ENCODE measurements around the gene CDK9. TPM values are rescaled to one million over a fixed set of nuclear protein-coding genes. Genes with fewer than 3 reads are reported as not detected.

CDK9 gene
- total RNA-seq, 4 donors from 2014 or later: 54.4 to 79.6 (median 71.7) TPM

DNA sequence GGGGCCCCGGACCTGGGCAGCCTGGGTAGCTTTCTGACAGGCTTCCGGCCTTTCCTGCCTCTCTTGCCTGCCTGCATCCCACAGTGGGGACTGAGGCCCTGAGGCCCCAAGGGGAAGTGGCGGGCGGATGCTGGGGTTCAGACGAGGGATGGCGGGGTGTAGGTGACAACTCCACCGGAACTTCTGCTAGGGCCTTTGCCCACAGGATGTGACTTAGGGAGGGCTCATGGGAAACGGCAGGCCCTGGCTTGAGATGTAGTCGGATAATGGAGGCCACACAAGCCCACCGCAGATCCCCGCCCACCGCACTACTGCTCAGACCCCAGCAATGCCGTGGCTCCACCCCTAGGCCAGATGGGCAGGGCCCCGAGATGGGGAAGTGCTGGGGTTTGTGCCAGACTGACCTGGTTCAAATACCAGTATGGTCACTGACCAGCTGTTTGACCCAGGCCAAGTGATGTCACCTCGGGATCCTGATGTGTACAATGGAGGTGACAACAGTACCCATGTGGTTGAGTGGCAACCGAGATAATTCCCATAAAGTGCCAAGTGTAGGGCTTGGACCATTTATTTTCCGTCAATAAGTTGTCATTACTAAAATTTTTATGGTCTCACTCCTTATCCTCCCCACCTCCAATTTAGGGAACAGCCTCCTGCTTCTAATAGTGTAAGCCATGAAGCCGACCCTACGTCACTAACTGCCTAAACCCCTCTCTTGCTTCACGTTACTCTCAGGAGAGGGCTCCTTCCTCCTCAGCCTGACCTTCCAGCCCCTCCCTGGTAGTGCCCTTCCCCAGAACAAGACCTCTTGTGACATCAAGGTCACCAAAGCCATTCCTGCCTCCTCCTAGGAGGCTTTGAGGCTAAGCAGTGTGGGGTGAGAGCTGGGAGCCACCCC lies 2.5 kb upstream of the CDK9 start:
- WGBS: 62% methylated on average over 18 of the region's 20 CpGs
- Histone ChIP-seq H3K36me3 (peaks cover 12 to 18% (median 15%) of the 10 kb centered on the region in 4 donors), H3K27me3 (no peaks in the 10 kb centered on the region), H3K9me3 (no peaks in the 10 kb centered on the region), H3K4me1 (peaks cover 39 to 50% (median 48%) of the 10 kb centered on the region in 4 donors), H3K27ac (replicated peaks in 1 of 4) (peak overlapping the region; percentile 55 to 98 (median 94)), H3K4me3 (no peak overlapping the region)
- peak; percentile 93 for DNase-seq (ENCODE audit: extremely low spot score)
- intact Hi-C loops (cut with DNase I): no loop called here
- TF ChIP-seq EP300 (IDR thresholded peaks at IDR 0.05) (no peak), POLR2A (IDR thresholded peaks at IDR 0.05; ENCODE audit: low read depth) (no peak), POLR2AphosphoS5 (IDR thresholded peaks at IDR 0.05) (no peak)
- TF ChIP-seq, protein P1, sequence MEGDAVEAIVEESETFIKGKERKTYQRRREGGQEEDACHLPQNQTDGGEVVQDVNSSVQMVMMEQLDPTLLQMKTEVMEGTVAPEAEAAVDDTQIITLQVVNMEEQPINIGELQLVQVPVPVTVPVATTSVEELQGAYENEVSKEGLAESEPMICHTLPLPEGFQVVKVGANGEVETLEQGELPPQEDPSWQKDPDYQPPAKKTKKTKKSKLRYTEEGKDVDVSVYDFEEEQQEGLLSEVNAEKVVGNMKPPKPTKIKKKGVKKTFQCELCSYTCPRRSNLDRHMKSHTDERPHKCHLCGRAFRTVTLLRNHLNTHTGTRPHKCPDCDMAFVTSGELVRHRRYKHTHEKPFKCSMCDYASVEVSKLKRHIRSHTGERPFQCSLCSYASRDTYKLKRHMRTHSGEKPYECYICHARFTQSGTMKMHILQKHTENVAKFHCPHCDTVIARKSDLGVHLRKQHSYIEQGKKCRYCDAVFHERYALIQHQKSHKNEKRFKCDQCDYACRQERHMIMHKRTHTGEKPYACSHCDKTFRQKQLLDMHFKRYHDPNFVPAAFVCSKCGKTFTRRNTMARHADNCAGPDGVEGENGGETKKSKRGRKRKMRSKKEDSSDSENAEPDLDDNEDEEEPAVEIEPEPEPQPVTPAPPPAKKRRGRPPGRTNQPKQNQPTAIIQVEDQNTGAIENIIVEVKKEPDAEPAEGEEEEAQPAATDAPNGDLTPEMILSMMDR (IDR thresholded peaks at IDR 0.05): no peak

- DNase-seq (ENCODE audit: extremely low spot score): peak; percentile 97
- H3K36me3 ChIP-seq: peaks cover 31 to 37% (median 34%) of the 10 kb centered on the region in 4 donors
- H3K4me3 ChIP-seq: peak overlapping the region; percentile 73 to 99 (median 87)
- H3K27me3 ChIP-seq: no peaks in the 10 kb centered on the region
- H3K9me3 ChIP-seq: no peaks in the 10 kb centered on the region
- WGBS: 0% methylated on average over 8 of the region's 123 CpGs
- intact Hi-C loops (cut with DNase I): loop anchor here (1.0 to 5.0 kb wide), 3 partner anchors 50 to 137 kb away; partner anchors contain the start of gene TOR2A
- H3K27ac ChIP-seq (replicated peaks in 1 of 4): peak overlapping the region; percentile 92 to 98 (median 97)
- H3K4me1 ChIP-seq: peaks cover 47 to 58% (median 49%) of the 10 kb centered on the region in 4 donors
- TF ChIP-seq POLR2AphosphoS5 (IDR thresholded peaks at IDR 0.05): peak in 1 of 2 donors; percentile 45
- TF ChIP-seq, protein P1 (IDR thresholded peaks at IDR 0.05): peak; percentile 94 to 99 (median 99)
- TF ChIP-seq POLR2A (IDR thresholded peaks at IDR 0.05; ENCODE audit: low read depth): no peak
Observed at GRCh38 chr9:127785023-127785932, 556 bp upstream of the CDK9 start.

DNA sequence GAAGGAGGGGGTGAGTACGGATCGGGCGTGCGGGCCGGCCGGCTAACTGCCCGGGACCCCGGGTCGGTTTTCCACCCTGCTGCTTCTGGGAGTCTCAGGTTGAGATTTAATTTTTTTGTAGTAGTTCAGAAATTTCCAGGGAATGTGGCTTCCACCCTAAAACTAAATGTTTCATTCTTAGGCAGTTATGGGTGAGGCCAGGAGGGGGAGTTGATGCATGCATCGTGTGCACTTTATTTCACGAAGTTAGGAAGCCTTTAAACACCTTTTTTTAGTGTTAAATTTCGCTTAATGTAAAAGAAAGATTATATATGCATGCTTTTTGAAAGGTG lies 905 bp downstream of the CDK9 start:
- H3K27ac ChIP-seq (replicated peaks in 1 of 4): peak overlapping the region; percentile 92 to 98 (median 97)
- DNase-seq (ENCODE audit: extremely low spot score): no peak
- no peaks in the 10 kb centered on the region for H3K9me3 ChIP-seq
- TF ChIP-seq, protein P1 (IDR thresholded peaks at IDR 0.05): peak; percentile 12 to 42 (median 16)
- TF ChIP-seq POLR2AphosphoS5 (IDR thresholded peaks at IDR 0.05): no peak
- peaks cover 46 to 52% (median 49%) of the 10 kb centered on the region in 4 donors for H3K36me3 ChIP-seq
- intact Hi-C loops (cut with DNase I): loop anchor here (5.0 kb wide), 2 partner anchors 86 to 136 kb away; no protein-coding TSS in a partner anchor
- H3K27me3 ChIP-seq: no peaks in the 10 kb centered on the region
- H3K4me3 ChIP-seq: peak overlapping the region; percentile 73 to 99 (median 87)
- 1% methylated on average over 12 of the region's 12 CpGs for WGBS
- peaks cover 50 to 58% (median 52%) of the 10 kb centered on the region in 4 donors for H3K4me1 ChIP-seq

DNA sequence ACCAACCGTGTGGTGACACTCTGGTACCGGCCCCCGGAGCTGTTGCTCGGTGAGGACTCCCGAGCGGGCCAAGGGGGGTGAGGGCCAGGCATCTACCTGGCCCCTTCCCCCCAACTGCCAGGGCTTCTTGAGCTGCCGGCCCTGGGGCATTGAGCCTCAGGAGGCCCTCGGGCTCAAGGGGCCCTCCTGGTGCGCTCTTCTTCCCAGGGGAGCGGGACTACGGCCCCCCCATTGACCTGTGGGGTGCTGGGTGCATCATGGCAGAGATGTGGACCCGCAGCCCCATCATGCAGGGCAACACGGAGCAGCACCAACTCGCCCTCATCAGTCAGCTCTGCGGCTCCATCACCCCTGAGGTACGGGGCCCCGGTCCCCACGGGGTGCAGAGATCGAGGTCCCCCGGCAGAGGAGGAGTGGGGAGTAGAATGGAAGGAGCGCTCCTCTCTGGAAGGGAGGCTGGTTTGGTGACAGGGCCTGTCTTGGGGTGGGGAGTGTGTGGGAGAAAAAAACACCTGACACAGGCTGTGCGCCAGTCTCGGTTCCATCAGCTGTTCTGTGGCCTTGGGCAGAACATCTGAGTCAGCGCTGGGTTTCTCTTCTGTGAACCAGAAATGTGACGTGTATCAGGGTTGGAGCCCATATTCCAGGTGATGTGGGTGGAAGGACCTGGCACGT lies 2.6 kb downstream of the CDK9 start:
- intact Hi-C loops (cut with DNase I): loop anchor here (5.0 kb wide), 2 partner anchors 84 to 134 kb away; no protein-coding TSS in a partner anchor

More for the DNA sequence above, 2.6 kb downstream of the CDK9 start:
- no peak for DNase-seq (ENCODE audit: extremely low spot score)
- no peaks in the 10 kb centered on the region for H3K27me3 ChIP-seq
- TF ChIP-seq POLR2A (IDR thresholded peaks at IDR 0.05; ENCODE audit: low read depth): no peak
- TF ChIP-seq EP300 (IDR thresholded peaks at IDR 0.05): no peak
- TF ChIP-seq, protein P1 (IDR thresholded peaks at IDR 0.05): no peak
- no peak for TF ChIP-seq POLR2AphosphoS5 (IDR thresholded peaks at IDR 0.05)
- WGBS: 87% methylated on average over 16 of the region's 26 CpGs
- no peaks in the 10 kb centered on the region for H3K9me3 ChIP-seq
- peaks cover 44 to 61% (median 56%) of the 10 kb centered on the region in 4 donors for H3K4me1 ChIP-seq
- H3K27ac ChIP-seq (replicated peaks in 1 of 4): peak overlapping the region in 1 of 4 donors; percentile 31
- H3K4me3 ChIP-seq: no peak overlapping the region
- H3K36me3 ChIP-seq: peaks cover 54 to 65% (median 62%) of the 10 kb centered on the region in 4 donors

Data from esophagus muscularis mucosa (tissue), 4 donors.